Measurements from ENCODE around the gene PLEKHM2.
A peak's percentile ranks its signal among the peaks of the same experiment; 100 is the strongest.

PLEKHM2 gene

GRCh38 chr1:15727021-15727420 is 42.9 kb downstream of the PLEKHM2 start:
- no peak for DNase-seq

GRCh38 chr1:15727424-15727823 is 43.3 kb downstream of the PLEKHM2 start:
- no peak for DNase-seq

- no peak for DNase-seq
Observed at GRCh38 chr1:15727866-15728534, 43.9 kb downstream of the PLEKHM2 start.

- no peak for DNase-seq
Observed at GRCh38 chr1:15728937-15729657, 45.0 kb downstream of the PLEKHM2 start.

GRCh38 chr1:15730423-15730822 is 46.3 kb downstream of the PLEKHM2 start:
- no peak for DNase-seq

- no peak for DNase-seq
Observed at GRCh38 chr1:15730936-15731335, 46.8 kb downstream of the PLEKHM2 start.

GRCh38 chr1:15731735-15732685 is 47.9 kb downstream of the PLEKHM2 start:
- DNase-seq: no peak

GRCh38 chr1:15732686-15733081 is 48.6 kb downstream of the PLEKHM2 start:
- no peak for DNase-seq

- DNase-seq: no peak
Observed at GRCh38 chr1:15733218-15733725, 49.2 kb downstream of the PLEKHM2 start.

- DNase-seq: no peak
Observed at GRCh38 chr1:15733726-15734226, 49.7 kb downstream of the PLEKHM2 start.

GRCh38 chr1:15734296-15734695 is 50.2 kb downstream of the PLEKHM2 start:
- DNase-seq: no peak

GRCh38 chr1:15734901-15735300 is 50.8 kb downstream of the PLEKHM2 start:
- no peak for DNase-seq

- no peak for DNase-seq
Observed at GRCh38 chr1:15735304-15736037, 51.4 kb downstream of the PLEKHM2 start.

GRCh38 chr1:15736038-15736891 is 52.1 kb downstream of the PLEKHM2 start, which contains the start of gene SLC25A34:
Gene SLC25A34, plus strand, starts transcription at chr1:15736258. Its CDS starts 228 bp downstream, at chr1:15736486.
- DNase-seq: peak; percentile 21

- DNase-seq: no peak
Observed at GRCh38 chr1:15736892-15737261, 52.8 kb downstream of the PLEKHM2 start.

GRCh38 chr1:15737324-15738319 is 53.5 kb downstream of the PLEKHM2 start:
- DNase-seq: no peak

- DNase-seq: no peak
Observed at GRCh38 chr1:15738416-15739113, 54.4 kb downstream of the PLEKHM2 start.

- no peak for DNase-seq
Observed at GRCh38 chr1:15739259-15739658, 55.1 kb downstream of the PLEKHM2 start.

GRCh38 chr1:15739745-15740144 is 55.6 kb downstream of the PLEKHM2 start:
- DNase-seq: no peak

Measured in NCI-H526 treated with DMSO at 0.1 percent for 48 hours (cell line).